Measurements from ENCODE around the gene APCDD1. TPM values are rescaled to one million over a fixed set of nuclear protein-coding genes. Genes with fewer than 3 reads are reported as not detected.
"Not testable (repeated sequence)": the region's sequence is repeated elsewhere in the genome, so short reads cannot be mapped to it uniquely, and the experiment has no call there.

The APCDD1 gene
- total and polyA plus RNA-seq, 5 donors from 2014 or later, result not detected

- peaks cover 48% of the 10 kb centered on the region for H3K27me3 Mint-ChIP-seq
- ATAC-seq (ENCODE audit: low read depth in 2 of 2), result no peak
- DNase-seq, result no peak
- no peaks in the 10 kb centered on the region for H3K36me3 ChIP-seq (ENCODE audit: control insufficient read depth, insufficient read depth, low read length)
- H3K4me3 ChIP-seq (ENCODE audit: low read depth, low read length), result no peak overlapping the region
- no peaks in the 10 kb centered on the region for H3K4me1 ChIP-seq (ENCODE audit: control insufficient read depth, insufficient read depth, low read length, poor library complexity, severe bottlenecking)
- no peaks in the 10 kb centered on the region for H3K9me3 ChIP-seq (ENCODE audit: control insufficient read depth in 2 of 2, low read length in 2 of 2)
- H3K27ac ChIP-seq (ENCODE audit: insufficient read depth, low read length, poor library complexity, severe bottlenecking), result no peak overlapping the region
- no peak overlapping the region for H3K27ac Mint-ChIP-seq
- peaks cover 17% of the 10 kb centered on the region for H3K27me3 ChIP-seq (ENCODE audit: control insufficient read depth, insufficient read depth, low read length)
- H3K4me1 Mint-ChIP-seq, result peaks cover 0 to 4% (median 1%) of the 10 kb centered on the region in 4 donors
- H3K4me3 Mint-ChIP-seq, result no peak overlapping the region
- H3K9me3 Mint-ChIP-seq, result peaks cover 0 to 3% (median 0%) of the 10 kb centered on the region in 7 donors
- H3K36me3 Mint-ChIP-seq, result no peaks in the 10 kb centered on the region
These were observed 4.3 kb downstream of the APCDD1 start for GRCh38 chr18:10458691-10459090.

- peaks cover 0 to 4% (median 1%) of the 10 kb centered on the region in 4 donors for H3K4me1 Mint-ChIP-seq
- Histone ChIP-seq H3K4me1 (ENCODE audit: control insufficient read depth, insufficient read depth, low read length, poor library complexity, severe bottlenecking) (no peaks in the 10 kb centered on the region), H3K4me3 (ENCODE audit: low read depth, low read length) (no peak overlapping the region), H3K27ac (ENCODE audit: insufficient read depth, low read length, poor library complexity, severe bottlenecking) (no peak overlapping the region), H3K36me3 (ENCODE audit: control insufficient read depth, insufficient read depth, low read length) (no peaks in the 10 kb centered on the region), H3K27me3 (ENCODE audit: control insufficient read depth, insufficient read depth, low read length) (peaks cover 17% of the 10 kb centered on the region), H3K9me3 (ENCODE audit: control insufficient read depth in 2 of 2, low read length in 2 of 2) (no peaks in the 10 kb centered on the region)
- peaks cover 0 to 3% (median 0%) of the 10 kb centered on the region in 7 donors for H3K9me3 Mint-ChIP-seq
- no peaks in the 10 kb centered on the region for H3K36me3 Mint-ChIP-seq
- DNase-seq (no peak), ATAC-seq (ENCODE audit: low read depth in 2 of 2) (no peak)
- peaks cover 45% of the 10 kb centered on the region for H3K27me3 Mint-ChIP-seq
- no peak overlapping the region for H3K4me3 Mint-ChIP-seq
- no peak overlapping the region for H3K27ac Mint-ChIP-seq
These were observed 5.2 kb downstream of the APCDD1 start for GRCh38 chr18:10459587-10459986.

- Mint-ChIP-seq H3K9me3 (peaks cover 0 to 3% (median 0%) of the 10 kb centered on the region in 7 donors), H3K27me3 (peaks cover 39% of the 10 kb centered on the region), H3K27ac (no peak overlapping the region), H3K36me3 (no peaks in the 10 kb centered on the region), H3K4me1 (peaks cover 0 to under 1% (median under 1%) of the 10 kb centered on the region in 4 donors), H3K4me3 (no peak overlapping the region)
- Histone ChIP-seq H3K36me3 (ENCODE audit: control insufficient read depth, insufficient read depth, low read length) (no peaks in the 10 kb centered on the region), H3K4me1 (ENCODE audit: control insufficient read depth, insufficient read depth, low read length, poor library complexity, severe bottlenecking) (no peaks in the 10 kb centered on the region), H3K9me3 (ENCODE audit: control insufficient read depth in 2 of 2, low read length in 2 of 2) (no peaks in the 10 kb centered on the region), H3K4me3 (ENCODE audit: low read depth, low read length) (no peak overlapping the region), H3K27ac (ENCODE audit: insufficient read depth, low read length, poor library complexity, severe bottlenecking) (no peak overlapping the region), H3K27me3 (ENCODE audit: control insufficient read depth, insufficient read depth, low read length) (peaks cover 14% of the 10 kb centered on the region)
- no peak for DNase-seq
- no peak for ATAC-seq (ENCODE audit: low read depth in 2 of 2)
These were observed 6.1 kb downstream of the APCDD1 start for GRCh38 chr18:10460414-10461018.

GRCh38 chr18:10461989-10462388, 7.6 kb downstream of the APCDD1 start:
- no peaks in the 10 kb centered on the region for H3K36me3 ChIP-seq (ENCODE audit: control insufficient read depth, insufficient read depth, low read length)
- no peak overlapping the region for H3K4me3 Mint-ChIP-seq
- no peak for ATAC-seq (ENCODE audit: low read depth in 2 of 2)
- H3K4me1 ChIP-seq (ENCODE audit: control insufficient read depth, insufficient read depth, low read length, poor library complexity, severe bottlenecking), result no peaks in the 10 kb centered on the region
- H3K27me3 Mint-ChIP-seq, result peaks cover 25% of the 10 kb centered on the region
- no peaks in the 10 kb centered on the region for H3K36me3 Mint-ChIP-seq
- no peak overlapping the region for H3K4me3 ChIP-seq (ENCODE audit: low read depth, low read length)
- DNase-seq, result no peak
- H3K9me3 ChIP-seq (ENCODE audit: control insufficient read depth in 2 of 2, low read length in 2 of 2), result no peaks in the 10 kb centered on the region
- H3K27ac ChIP-seq (ENCODE audit: insufficient read depth, low read length, poor library complexity, severe bottlenecking), result no peak overlapping the region
- H3K27ac Mint-ChIP-seq, result peak overlapping the region in 1 of 3 donors; percentile 60
- H3K4me1 Mint-ChIP-seq, result no peaks in the 10 kb centered on the region
- peaks cover 0 to 3% (median 0%) of the 10 kb centered on the region in 7 donors for H3K9me3 Mint-ChIP-seq
- H3K27me3 ChIP-seq (ENCODE audit: control insufficient read depth, insufficient read depth, low read length), result peaks cover 9% of the 10 kb centered on the region

GRCh38 chr18:10462597-10462996, 8.2 kb downstream of the APCDD1 start:
- DNase-seq, result no peak
- no peaks in the 10 kb centered on the region for H3K36me3 Mint-ChIP-seq
- Histone ChIP-seq H3K36me3 (ENCODE audit: control insufficient read depth, insufficient read depth, low read length) (no peaks in the 10 kb centered on the region), H3K9me3 (ENCODE audit: control insufficient read depth in 2 of 2, low read length in 2 of 2) (no peaks in the 10 kb centered on the region), H3K27me3 (ENCODE audit: control insufficient read depth, insufficient read depth, low read length) (peaks cover 6% of the 10 kb centered on the region), H3K4me3 (ENCODE audit: low read depth, low read length) (no peak overlapping the region), H3K4me1 (ENCODE audit: control insufficient read depth, insufficient read depth, low read length, poor library complexity, severe bottlenecking) (no peaks in the 10 kb centered on the region), H3K27ac (ENCODE audit: insufficient read depth, low read length, poor library complexity, severe bottlenecking) (no peak overlapping the region)
- H3K4me3 Mint-ChIP-seq, result no peak overlapping the region
- peak overlapping the region in 1 of 3 donors; percentile 24 for H3K27ac Mint-ChIP-seq
- peaks cover 23% of the 10 kb centered on the region for H3K27me3 Mint-ChIP-seq
- ATAC-seq (ENCODE audit: low read depth in 2 of 2), result no peak
- H3K9me3 Mint-ChIP-seq, result peaks cover 0 to 3% (median 0%) of the 10 kb centered on the region in 7 donors
- no peaks in the 10 kb centered on the region for H3K4me1 Mint-ChIP-seq

GRCh38 chr18:10463096-10463495, 8.7 kb downstream of the APCDD1 start:
- H3K36me3 ChIP-seq (ENCODE audit: control insufficient read depth, insufficient read depth, low read length), result no peaks in the 10 kb centered on the region
- H3K4me1 ChIP-seq (ENCODE audit: control insufficient read depth, insufficient read depth, low read length, poor library complexity, severe bottlenecking), result no peaks in the 10 kb centered on the region
- no peaks in the 10 kb centered on the region for H3K9me3 ChIP-seq (ENCODE audit: control insufficient read depth in 2 of 2, low read length in 2 of 2)
- Mint-ChIP-seq H3K36me3 (no peaks in the 10 kb centered on the region), H3K4me1 (no peaks in the 10 kb centered on the region), H3K27ac (no peak overlapping the region), H3K9me3 (peaks cover 0 to 3% (median 0%) of the 10 kb centered on the region in 7 donors), H3K27me3 (peaks cover 21% of the 10 kb centered on the region), H3K4me3 (no peak overlapping the region)
- H3K27ac ChIP-seq (ENCODE audit: insufficient read depth, low read length, poor library complexity, severe bottlenecking), result no peak overlapping the region
- no peak for ATAC-seq (ENCODE audit: low read depth in 2 of 2)
- no peak overlapping the region for H3K4me3 ChIP-seq (ENCODE audit: low read depth, low read length)
- peaks cover 6% of the 10 kb centered on the region for H3K27me3 ChIP-seq (ENCODE audit: control insufficient read depth, insufficient read depth, low read length)
- DNase-seq, result no peak

GRCh38 chr18:10463741-10464140, 9.3 kb downstream of the APCDD1 start:
- Mint-ChIP-seq H3K4me1 (no peaks in the 10 kb centered on the region), H3K36me3 (no peaks in the 10 kb centered on the region), H3K27me3 (peaks cover 18% of the 10 kb centered on the region)

GRCh38 chr18:10464161-10464648, 9.8 kb downstream of the APCDD1 start:
- not testable (repeated sequence) for H3K4me1 ChIP-seq (ENCODE audit: control insufficient read depth, insufficient read depth, low read length, poor library complexity, severe bottlenecking); H3K4me3 Mint-ChIP-seq; H3K27ac ChIP-seq (ENCODE audit: insufficient read depth, low read length, poor library complexity, severe bottlenecking); H3K4me3 ChIP-seq (ENCODE audit: low read depth, low read length); H3K36me3 Mint-ChIP-seq; ATAC-seq (ENCODE audit: low read depth in 2 of 2); DNase-seq; H3K27me3 ChIP-seq (ENCODE audit: control insufficient read depth, insufficient read depth, low read length); H3K27ac Mint-ChIP-seq; H3K9me3 ChIP-seq (ENCODE audit: control insufficient read depth in 2 of 2, low read length in 2 of 2); H3K36me3 ChIP-seq (ENCODE audit: control insufficient read depth, insufficient read depth, low read length); H3K4me1 Mint-ChIP-seq; H3K9me3 Mint-ChIP-seq
- peaks cover 15% of the 10 kb centered on the region for H3K27me3 Mint-ChIP-seq

More at GRCh38 chr18:10463741-10464140, 9.3 kb downstream of the APCDD1 start:
- Histone ChIP-seq H3K27me3 (ENCODE audit: control insufficient read depth, insufficient read depth, low read length) (peaks cover 3% of the 10 kb centered on the region), H3K4me1 (ENCODE audit: control insufficient read depth, insufficient read depth, low read length, poor library complexity, severe bottlenecking) (no peaks in the 10 kb centered on the region), H3K27ac (ENCODE audit: insufficient read depth, low read length, poor library complexity, severe bottlenecking) (no peak overlapping the region), H3K36me3 (ENCODE audit: control insufficient read depth, insufficient read depth, low read length) (no peaks in the 10 kb centered on the region), H3K9me3 (ENCODE audit: control insufficient read depth in 2 of 2, low read length in 2 of 2) (no peaks in the 10 kb centered on the region), H3K4me3 (ENCODE audit: low read depth, low read length) (no peak overlapping the region)
- H3K4me3 Mint-ChIP-seq, result no peak overlapping the region
- ATAC-seq (ENCODE audit: low read depth in 2 of 2) (no peak), DNase-seq (no peak)
- H3K9me3 Mint-ChIP-seq, result peaks cover 0 to 3% (median 0%) of the 10 kb centered on the region in 7 donors
- no peak overlapping the region for H3K27ac Mint-ChIP-seq
